GM19463 (cell line): ENCODE measurements around the gene EGFR.

Experiments used
- ATAC-seq: cut with Tn5 transposase; IDR thresholded peaks from one replicate; pipeline ENCODE4 v1.9.1; 2021; ENCODE audit warnings: mild to moderate bottlenecking, moderate library complexity; ENCODE audit not compliant: unreplicated experiment

Gene EGFR

GRCh38 chr7:55140221-55140940 is 121.6 kb downstream of the EGFR start:
- ATAC-seq = peak; percentile 93

GRCh38 chr7:55140941-55141278 is 122.1 kb downstream of the EGFR start:
- ATAC-seq = peak; percentile 31

- no peak for ATAC-seq
Measured at GRCh38 chr7:55142919-55143600, 124.2 kb downstream of the EGFR start.

- no peak for ATAC-seq
Measured at GRCh38 chr7:55144333-55145317, 125.8 kb downstream of the EGFR start.

- ATAC-seq = no peak
Measured at GRCh38 chr7:55145606-55146005, 126.8 kb downstream of the EGFR start.

- ATAC-seq = no peak
Measured at GRCh38 chr7:55147101-55147500, 128.3 kb downstream of the EGFR start.

GRCh38 chr7:55147736-55148135 is 128.9 kb downstream of the EGFR start:
- no peak for ATAC-seq

- ATAC-seq = no peak
Measured at GRCh38 chr7:55148571-55148970, 129.8 kb downstream of the EGFR start.

GRCh38 chr7:55149001-55149400 is 130.2 kb downstream of the EGFR start:
- ATAC-seq = no peak

- ATAC-seq = no peak
Measured at GRCh38 chr7:55150166-55150565, 131.3 kb downstream of the EGFR start.

GRCh38 chr7:55150709-55151451 is 132.1 kb downstream of the EGFR start:
- no peak for ATAC-seq

GRCh38 chr7:55152516-55152915 is 133.7 kb downstream of the EGFR start:
- ATAC-seq = peak; percentile 53

GRCh38 chr7:55154096-55154495 is 135.3 kb downstream of the EGFR start:
- ATAC-seq = no peak

- ATAC-seq = no peak
Measured at GRCh38 chr7:55155351-55156117, 136.7 kb downstream of the EGFR start.

GRCh38 chr7:55156919-55157763 is 138.3 kb downstream of the EGFR start:
- ATAC-seq = no peak

GRCh38 chr7:55157764-55158105 is 138.9 kb downstream of the EGFR start:
- ATAC-seq = no peak

GRCh38 chr7:55158541-55159382 is 139.9 kb downstream of the EGFR start:
- ATAC-seq = no peak

- no peak for ATAC-seq
Measured at GRCh38 chr7:55160539-55160938, 141.7 kb downstream of the EGFR start.
